ENCODE measurements around the gene REXO4. TPM values are rescaled to one million over a fixed set of nuclear protein-coding genes. Genes with fewer than 3 reads are reported as not detected.

REXO4 gene
- polyA plus RNA-seq, 1 of the 3 experiments (the other 2 are of a cell fraction), result 37.3 TPM

DNA sequence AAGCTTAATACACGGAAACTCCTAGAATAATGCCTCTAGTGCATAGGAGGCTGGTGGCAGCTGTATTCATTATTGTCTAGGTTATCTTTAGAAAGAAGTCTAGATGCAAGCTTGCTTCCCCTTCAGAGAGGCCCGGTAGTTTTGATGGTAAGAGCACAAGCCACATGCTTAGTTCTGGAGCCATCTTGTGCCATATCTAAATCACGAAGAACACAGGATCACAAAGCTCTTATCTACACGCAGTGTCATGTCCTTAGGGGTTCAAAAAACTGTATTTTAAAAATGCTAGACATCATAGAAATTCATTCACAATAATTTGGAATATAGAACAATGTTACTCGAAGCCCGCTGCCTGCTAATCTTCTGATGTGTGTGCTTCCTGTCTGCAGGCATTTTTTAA is 48.2 kb upstream of the REXO4 start:
- peaks cover 10% of the 10 kb centered on the region for H3F3A ChIP-seq (replicated peaks; ENCODE audit: insufficient read depth)
- ChIA-PET POLR2A (no interaction called here), CTCF (interaction anchor here (0.9 to 1.1 kb wide), 2 partner anchors 12 to 23 kb away, joined by 3 read pairs; partner anchors contain the start of gene SLC2A6)
- H3K4me1 ChIP-seq (ENCODE audit: control insufficient read depth in 1 of 2, insufficient read depth in 2 of 2, low read depth in 1 of 2, low read length in 1 of 2), result peaks cover 0 to 11% of the 10 kb centered on the region in 2 experiments; a peak in 1 of 4 replicates
- no peaks in the 10 kb centered on the region for H3K9me2 ChIP-seq
- no peak for DNase-seq
- no peaks in the 10 kb centered on the region for H3K27me3 ChIP-seq (ENCODE audit: insufficient read depth)
- no peak overlapping the region for H3K4me3 ChIP-seq (ENCODE audit: low read depth in 2 of 2, low read length in 1 of 2)
- no peak overlapping the region for H3K27ac ChIP-seq (ENCODE audit: low read depth in 2 of 2, low read length in 1 of 2)
- TF ChIP-seq RCOR1 (IDR thresholded peaks at IDR 0.05; ENCODE audit: low read length) (no peak), ELF1 (IDR thresholded peaks at IDR 0.05) (no peak)
- no peak overlapping the region for H2AFZ ChIP-seq (ENCODE audit: low read depth)
- peaks cover 0 to 15% of the 10 kb centered on the region in 2 experiments for H3K36me3 ChIP-seq (replicated peaks in 1 of 2; ENCODE audit: control insufficient read depth in 1 of 2, insufficient read depth in 2 of 2, low read length in 1 of 2)
- no peaks in the 10 kb centered on the region for H3K9me3 ChIP-seq
- H3K9ac ChIP-seq, result no peak overlapping the region
- no peaks in the 10 kb centered on the region for H4K20me1 ChIP-seq (ENCODE audit: insufficient read depth)
- H3K4me2 ChIP-seq, result no peak overlapping the region
- WGBS (ENCODE audit: low lambda C conversion rate), result 84% methylated on average over 6 of the region's 6 CpGs
- no peaks in the 10 kb centered on the region for H3K79me2 ChIP-seq (ENCODE audit: insufficient read depth)

DNA sequence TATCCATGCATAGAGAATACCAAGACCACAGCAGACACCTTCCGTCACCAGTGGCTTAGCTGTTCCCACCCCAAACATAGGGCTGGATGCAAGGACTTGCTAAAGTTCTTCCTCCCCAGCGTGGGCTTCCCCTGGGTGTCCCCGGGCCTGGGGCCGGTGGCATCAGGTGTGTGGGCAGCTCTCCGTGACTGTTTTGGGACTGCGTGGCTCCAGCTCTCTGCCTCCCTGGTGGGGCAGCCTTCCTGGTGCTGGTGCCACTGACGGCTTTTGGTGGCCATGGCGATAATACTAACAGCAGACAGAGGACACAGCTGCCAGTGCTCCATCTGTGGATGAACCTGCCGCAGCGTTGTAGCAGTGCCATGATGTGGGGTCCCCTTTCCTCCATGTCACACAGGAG is 46.8 kb upstream of the REXO4 start:
- Histone ChIP-seq H2AFZ (ENCODE audit: low read depth) (no peak overlapping the region), H3K27me3 (ENCODE audit: insufficient read depth) (no peaks in the 10 kb centered on the region), H3K36me3 (replicated peaks in 1 of 2; ENCODE audit: control insufficient read depth in 1 of 2, insufficient read depth in 2 of 2, low read length in 1 of 2) (peaks cover 0 to 15% of the 10 kb centered on the region in 2 experiments), H3K27ac (ENCODE audit: low read depth in 2 of 2, low read length in 1 of 2) (no peak overlapping the region), H3K4me2 (no peak overlapping the region), H3K9me3 (no peaks in the 10 kb centered on the region), H3K9ac (no peak overlapping the region), H3K4me1 (ENCODE audit: control insufficient read depth in 1 of 2, insufficient read depth in 2 of 2, low read depth in 1 of 2, low read length in 1 of 2) (peaks cover 0 to 17% of the 10 kb centered on the region in 2 experiments; a peak in 1 of 4 replicates), H3K79me2 (ENCODE audit: insufficient read depth) (no peaks in the 10 kb centered on the region), H3K4me3 (ENCODE audit: low read depth in 2 of 2, low read length in 1 of 2) (no peak overlapping the region), H3F3A (replicated peaks; ENCODE audit: insufficient read depth) (peaks cover 10% of the 10 kb centered on the region), H3K9me2 (no peaks in the 10 kb centered on the region), H4K20me1 (ENCODE audit: insufficient read depth) (no peaks in the 10 kb centered on the region)
- no peak for TF ChIP-seq GABPA (IDR thresholded peaks at IDR 0.05; ENCODE audit: low read depth)
- TF ChIP-seq GATA2 (CRISPR knock-in tag; IDR thresholded peaks at IDR 0.05), result no peak
- TF ChIP-seq NFIC (IDR thresholded peaks at IDR 0.05; ENCODE audit: borderline replicate concordance), result no peak
- TF ChIP-seq, protein P1, sequence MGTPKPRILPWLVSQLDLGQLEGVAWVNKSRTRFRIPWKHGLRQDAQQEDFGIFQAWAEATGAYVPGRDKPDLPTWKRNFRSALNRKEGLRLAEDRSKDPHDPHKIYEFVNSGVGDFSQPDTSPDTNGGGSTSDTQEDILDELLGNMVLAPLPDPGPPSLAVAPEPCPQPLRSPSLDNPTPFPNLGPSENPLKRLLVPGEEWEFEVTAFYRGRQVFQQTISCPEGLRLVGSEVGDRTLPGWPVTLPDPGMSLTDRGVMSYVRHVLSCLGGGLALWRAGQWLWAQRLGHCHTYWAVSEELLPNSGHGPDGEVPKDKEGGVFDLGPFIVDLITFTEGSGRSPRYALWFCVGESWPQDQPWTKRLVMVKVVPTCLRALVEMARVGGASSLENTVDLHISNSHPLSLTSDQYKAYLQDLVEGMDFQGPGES (IDR thresholded peaks at IDR 0.05; ENCODE audit: low read depth, low read length), result no peak
- TF ChIP-seq EZH2phosphoT487 (IDR thresholded peaks at IDR 0.05; ENCODE audit: borderline replicate concordance, low read depth), result no peak
- TF ChIP-seq RXRA (IDR thresholded peaks at IDR 0.05; ENCODE audit: borderline replicate concordance, low read depth), result no peak
- TF ChIP-seq REST (IDR thresholded peaks at IDR 0.05; ENCODE audit: low read depth, low read length), result no peak
- no peak for TF ChIP-seq RFX5 (IDR thresholded peaks at IDR 0.05; ENCODE audit: low read length)
- WGBS (ENCODE audit: low lambda C conversion rate), result 93% methylated on average over 6 of the region's 10 CpGs
- CTCF ChIA-PET, result interaction anchor here (0.8 kb wide), 1 partner anchor 22 kb away, joined by 3 read pairs; no protein-coding TSS in a partner anchor
- DNase-seq, result no peak
- POLR2A ChIA-PET, result no interaction called here
